ENCODE results near the gene PIAS1. TPM values are rescaled to one million over a fixed set of nuclear protein-coding genes. Genes with fewer than 3 reads are reported as not detected.
"Not testable (repeated sequence)": the region's sequence is repeated elsewhere in the genome, so short reads cannot be mapped to it uniquely, and the experiment has no call there.

PIAS1 gene
- total RNA-seq, 1 experiment from 2014 or later = 25.9 TPM

DNA sequence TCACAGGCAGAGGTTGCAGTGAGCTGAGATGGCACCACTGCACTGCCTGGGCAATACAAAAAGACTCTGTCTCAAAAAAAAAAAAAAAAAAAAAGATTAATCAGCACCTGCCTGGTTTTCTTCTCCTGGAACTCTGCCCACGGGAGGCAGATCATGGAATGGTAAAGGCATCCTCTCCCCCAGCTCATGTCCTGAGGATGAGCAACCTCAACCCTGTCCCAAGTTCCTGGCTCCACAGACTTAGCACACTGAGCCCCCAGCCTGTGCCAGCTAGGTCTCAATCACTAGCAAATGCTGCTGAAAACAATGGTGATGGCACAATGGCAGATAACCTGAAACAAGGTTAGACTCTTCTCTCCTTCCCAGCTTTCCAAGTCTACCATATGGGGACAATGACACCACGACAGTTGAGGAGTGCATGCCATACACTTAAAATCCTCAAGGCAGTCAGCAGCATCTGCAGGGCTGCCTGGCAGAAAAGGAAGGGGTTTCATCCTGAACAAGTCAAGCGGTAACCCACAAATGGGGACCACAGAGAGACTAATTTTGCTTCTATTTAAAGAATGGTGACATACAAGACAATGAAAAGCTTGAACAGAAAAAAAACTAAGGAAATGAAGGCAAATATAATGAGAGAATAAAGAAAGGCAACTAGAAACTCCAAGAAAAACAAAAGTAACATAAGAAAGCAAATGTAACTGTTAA lies 170.6 kb downstream of the PIAS1 start:
- no TSS peak for BruUV-seq (replicated peaks)
- Histone ChIP-seq H3K79me2 (ENCODE audit: insufficient read depth, low read length) (peaks cover 76% of the 10 kb centered on the region), H3K4me2 (ENCODE audit: low read length) (no peak overlapping the region)

DNA sequence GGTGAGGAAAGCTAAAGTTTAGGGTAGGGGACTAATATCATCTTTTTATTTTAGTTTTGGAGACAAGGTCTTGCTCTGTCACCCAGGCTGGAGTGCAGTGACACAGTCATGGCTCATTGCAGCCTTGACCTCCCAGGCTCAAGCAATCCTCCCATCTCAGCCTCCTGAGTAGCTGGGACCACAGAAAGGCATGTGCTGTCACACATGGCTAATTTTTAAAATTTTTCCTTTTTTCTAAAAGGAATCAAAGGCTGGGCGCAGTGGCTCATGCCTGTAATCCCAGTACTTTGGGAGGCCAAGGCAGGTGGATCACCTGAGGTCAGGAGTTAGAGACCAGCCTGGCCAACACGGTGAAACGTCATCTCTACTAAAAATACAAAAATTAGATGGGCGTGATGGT lies 171.3 kb downstream of the PIAS1 start:
- CTCF ChIA-PET = interaction anchor here (1.8 kb wide), 1 partner anchor 324 kb away, joined by 3 read pairs; no protein-coding TSS in a partner anchor
- H3K9me2 ChIP-seq (ENCODE audit: insufficient read depth); H3K9ac ChIP-seq (ENCODE audit: low read length); POLR2A ChIA-PET; H2AFZ ChIP-seq (ENCODE audit: low read depth, low read length, poor library complexity, severe bottlenecking); DNase-seq (ENCODE audit: low read depth, low spot score); BruUV-seq (replicated peaks); intact Hi-C loops (cut with micrococcal nuclease); H3K4me2 ChIP-seq (ENCODE audit: low read length); H3K36me3 ChIP-seq (ENCODE audit: control insufficient read depth in 1 of 2, insufficient read depth in 2 of 2, low read length in 2 of 2); H3K27me3 ChIP-seq (ENCODE audit: insufficient read depth, low read length); RAD21 ChIA-PET (ENCODE audit: low non-redundant PET in 1 of 2, low total read pairs in 2 of 2, uncharacterized antibody in 2 of 2, unreplicated experiment in 2 of 2); ATAC-seq; H3K9me3 ChIP-seq (ENCODE audit: control insufficient read depth in 1 of 2, insufficient read depth in 1 of 2, low read depth in 1 of 2, low read length in 2 of 2); H4K20me1 ChIP-seq (ENCODE audit: insufficient read depth); H3K4me3 ChIP-seq (replicated peaks in 1 of 2; ENCODE audit: low read depth in 1 of 2, low read length in 2 of 2); H3K27ac ChIP-seq (ENCODE audit: low read depth, low read length): not testable (repeated sequence)
- H3K4me1 ChIP-seq (ENCODE audit: control insufficient read depth in 1 of 2, insufficient read depth in 2 of 2, low read length in 2 of 2) = peaks cover 10 to 24% of the 10 kb centered on the region in 2 experiments; a peak in 3 of 4 replicates
- H3K79me2 ChIP-seq (ENCODE audit: insufficient read depth, low read length) = peaks cover 68% of the 10 kb centered on the region

More for the DNA sequence above, 170.6 kb downstream of the PIAS1 start:
- Histone ChIP-seq H2AFZ (ENCODE audit: low read depth, low read length, poor library complexity, severe bottlenecking) (no peak overlapping the region), H3K27ac (ENCODE audit: low read depth, low read length) (no peak overlapping the region), H3K36me3 (ENCODE audit: control insufficient read depth in 1 of 2, insufficient read depth in 2 of 2, low read length in 2 of 2) (peaks cover 0 to 9% of the 10 kb centered on the region in 2 experiments; a peak in 1 of 4 replicates), H3K9me3 (ENCODE audit: control insufficient read depth in 1 of 2, insufficient read depth in 1 of 2, low read depth in 1 of 2, low read length in 2 of 2) (no peaks in the 10 kb centered on the region), H3K9me2 (ENCODE audit: insufficient read depth) (no peaks in the 10 kb centered on the region), H4K20me1 (ENCODE audit: insufficient read depth) (peaks cover 4% of the 10 kb centered on the region; the same call in 1 of the 2 replicates), H3K9ac (ENCODE audit: low read length) (no peak overlapping the region), H3K27me3 (ENCODE audit: insufficient read depth, low read length) (no peaks in the 10 kb centered on the region), H3K4me1 (ENCODE audit: control insufficient read depth in 1 of 2, insufficient read depth in 2 of 2, low read length in 2 of 2) (peaks cover 5 to 16% of the 10 kb centered on the region in 2 experiments; a peak in 3 of 4 replicates), H3K4me3 (replicated peaks in 1 of 2; ENCODE audit: low read depth in 1 of 2, low read length in 2 of 2) (no peak overlapping the region)
- ChIA-PET CTCF (interaction anchor here (1.8 kb wide), 1 partner anchor 325 kb away, joined by 3 read pairs; no protein-coding TSS in a partner anchor), RAD21 (ENCODE audit: low non-redundant PET in 1 of 2, low total read pairs in 2 of 2, uncharacterized antibody in 2 of 2, unreplicated experiment in 2 of 2) (no interaction called here), POLR2A (no interaction called here)
- TF ChIP-seq EGR1 (IDR thresholded peaks at IDR 0.05; ENCODE audit: low read depth) = no peak
- TF ChIP-seq, protein P1, sequence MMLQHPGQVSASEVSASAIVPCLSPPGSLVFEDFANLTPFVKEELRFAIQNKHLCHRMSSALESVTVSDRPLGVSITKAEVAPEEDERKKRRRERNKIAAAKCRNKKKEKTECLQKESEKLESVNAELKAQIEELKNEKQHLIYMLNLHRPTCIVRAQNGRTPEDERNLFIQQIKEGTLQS (IDR thresholded peaks at IDR 0.05) = no peak
- intact Hi-C loops (cut with micrococcal nuclease) = no loop called here
- no peak for ATAC-seq
- no peak for DNase-seq (ENCODE audit: low read depth, low spot score)

Data from HCT116 (cell line).